ENCODE data around the gene SCN10A.

SCN10A gene

GRCh38 chr3:38840987-38841386 is 25.0 kb upstream of the SCN10A start:
- Histone ChIP-seq H3K27ac (ENCODE audit: low read length) (no peak overlapping the region), H3K4me1 (ENCODE audit: low read length) (no peaks in the 10 kb centered on the region), H3K36me3 (replicated peaks; ENCODE audit: low read depth, low read length) (no peaks in the 10 kb centered on the region), H3K79me2 (ENCODE audit: low read length) (no peaks in the 10 kb centered on the region), H3K27me3 (ENCODE audit: low read depth, low read length) (peaks cover 82% of the 10 kb centered on the region), H2AFZ (ENCODE audit: low read depth, low read length) (no peak overlapping the region), H3K9me3 (ENCODE audit: insufficient read depth, low read length) (no peaks in the 10 kb centered on the region), H3K9ac (ENCODE audit: low read length) (no peak overlapping the region), H3K4me2 (ENCODE audit: low read length) (no peak overlapping the region), H3K4me3 (ENCODE audit: low read length) (no peak overlapping the region), H4K20me1 (ENCODE audit: insufficient read depth, low read length) (no peaks in the 10 kb centered on the region)
- TF ChIP-seq CTCF (IDR thresholded peaks at IDR 0.05; ENCODE audit: low read depth, low read length) = no peak
- no peak for TF ChIP-seq EZH2phosphoT487 (IDR thresholded peaks at IDR 0.05; ENCODE audit: low read depth)

- no peaks in the 10 kb centered on the region for H3K9me3 ChIP-seq (ENCODE audit: insufficient read depth, low read length)
- H3K4me1 ChIP-seq (ENCODE audit: low read length) = no peaks in the 10 kb centered on the region
- no peak overlapping the region for H3K9ac ChIP-seq (ENCODE audit: low read length)
- no peaks in the 10 kb centered on the region for H3K36me3 ChIP-seq (replicated peaks; ENCODE audit: low read depth, low read length)
- no peak overlapping the region for H3K4me3 ChIP-seq (ENCODE audit: low read length)
- H3K27me3 ChIP-seq (ENCODE audit: low read depth, low read length) = peaks cover 64% of the 10 kb centered on the region
- no peak overlapping the region for H3K27ac ChIP-seq (ENCODE audit: low read length)
- H4K20me1 ChIP-seq (ENCODE audit: insufficient read depth, low read length) = no peaks in the 10 kb centered on the region
- no peak for TF ChIP-seq CTCF (IDR thresholded peaks at IDR 0.05; ENCODE audit: low read depth, low read length)
- TF ChIP-seq EZH2phosphoT487 (IDR thresholded peaks at IDR 0.05; ENCODE audit: low read depth) = no peak
- H3K79me2 ChIP-seq (ENCODE audit: low read length) = no peaks in the 10 kb centered on the region
- H2AFZ ChIP-seq (ENCODE audit: low read depth, low read length) = no peak overlapping the region
- H3K4me2 ChIP-seq (ENCODE audit: low read length) = no peak overlapping the region
Observed at GRCh38 chr3:38837358-38837757, 21.3 kb upstream of the SCN10A start.

GRCh38 chr3:38836561-38836960 is 20.5 kb upstream of the SCN10A start:
- Histone ChIP-seq H2AFZ (ENCODE audit: low read depth, low read length) (no peak overlapping the region), H3K9ac (ENCODE audit: low read length) (no peak overlapping the region), H3K79me2 (ENCODE audit: low read length) (no peaks in the 10 kb centered on the region), H4K20me1 (ENCODE audit: insufficient read depth, low read length) (no peaks in the 10 kb centered on the region), H3K27me3 (ENCODE audit: low read depth, low read length) (peaks cover 59% of the 10 kb centered on the region), H3K4me1 (ENCODE audit: low read length) (no peaks in the 10 kb centered on the region), H3K27ac (ENCODE audit: low read length) (no peak overlapping the region), H3K9me3 (ENCODE audit: insufficient read depth, low read length) (no peaks in the 10 kb centered on the region), H3K4me3 (ENCODE audit: low read length) (no peak overlapping the region), H3K36me3 (replicated peaks; ENCODE audit: low read depth, low read length) (no peaks in the 10 kb centered on the region), H3K4me2 (ENCODE audit: low read length) (no peak overlapping the region)
- no peak for TF ChIP-seq CTCF (IDR thresholded peaks at IDR 0.05; ENCODE audit: low read depth, low read length)
- no peak for TF ChIP-seq EZH2phosphoT487 (IDR thresholded peaks at IDR 0.05; ENCODE audit: low read depth)

GRCh38 chr3:38835939-38836338 is 19.9 kb upstream of the SCN10A start:
- Histone ChIP-seq H4K20me1 (ENCODE audit: insufficient read depth, low read length) (no peaks in the 10 kb centered on the region), H3K9ac (ENCODE audit: low read length) (no peak overlapping the region), H3K27me3 (ENCODE audit: low read depth, low read length) (peaks cover 59% of the 10 kb centered on the region), H3K4me3 (ENCODE audit: low read length) (no peak overlapping the region), H3K4me1 (ENCODE audit: low read length) (no peaks in the 10 kb centered on the region), H2AFZ (ENCODE audit: low read depth, low read length) (no peak overlapping the region), H3K9me3 (ENCODE audit: insufficient read depth, low read length) (no peaks in the 10 kb centered on the region), H3K79me2 (ENCODE audit: low read length) (no peaks in the 10 kb centered on the region), H3K36me3 (replicated peaks; ENCODE audit: low read depth, low read length) (no peaks in the 10 kb centered on the region), H3K27ac (ENCODE audit: low read length) (no peak overlapping the region), H3K4me2 (ENCODE audit: low read length) (no peak overlapping the region)
- TF ChIP-seq CTCF (IDR thresholded peaks at IDR 0.05; ENCODE audit: low read depth, low read length) = no peak
- TF ChIP-seq EZH2phosphoT487 (IDR thresholded peaks at IDR 0.05; ENCODE audit: low read depth) = no peak

Data from OCI-LY3 (cell line).